Heart left ventricle (tissue), 16 donors: ENCODE data around the gene ANGPTL2. TPM values are rescaled to one million over a fixed set of nuclear protein-coding genes. Genes with fewer than 3 reads are reported as not detected.

ENCODE experiments used
- ATAC-seq, 4 donors: fragments of 200-7000 bp; cut with Tn5 transposase; one replicate each; pipeline ENCODE4 v1.9.1; 2020 to 2022; ENCODE audit warnings: moderate library complexity in 4 of 4, mild to moderate bottlenecking in 3 of 4, moderate number of reproducible peaks in 1 of 4
- DNase-seq, 5 donors: peaks; one replicate each; pipeline ENCODE4 v3.0.0-alpha.2; 2020
- H3K27ac ChIP-seq, 12 donors: fragments of 200-600 bp; sonication (generic) in 4 of 12; one replicate each; pipeline versions ENCODE4 v1.5.0 to v1.8.0; 2016 to 2022; ENCODE audit warnings: mild to moderate bottlenecking in 2 of 12
- H3K27me3 ChIP-seq, 9 donors: fragments of 200-600 bp; sonication (generic) in 2 of 9; one replicate each; pipeline versions ENCODE4 v1.5.1 to v1.8.0; 2016 to 2022; ENCODE audit warnings: mild to moderate bottlenecking in 3 of 9
- H3K36me3 ChIP-seq, 9 donors: fragments of 200-600 bp; sonication (generic) in 2 of 9; one replicate each; pipeline versions ENCODE4 v1.5.0 to v1.8.0; 2018 to 2022; ENCODE audit warnings: mild to moderate bottlenecking in 2 of 9
- H3K4me1 ChIP-seq, 12 donors: fragments of 200-600 bp; sonication (generic) in 4 of 12; one replicate each; pipeline versions ENCODE4 v1.5.0 to v1.8.0; 2016 to 2022; ENCODE audit warnings: mild to moderate bottlenecking in 3 of 12
- H3K4me3 ChIP-seq, 12 donors: fragments of 200-600 bp; sonication (generic) in 4 of 12; one replicate each; pipeline versions ENCODE4 v1.5.0 to v1.8.0; 2017 to 2022; ENCODE audit warnings: mild to moderate bottlenecking in 9 of 12, moderate library complexity in 4 of 12
- H3K9me3 ChIP-seq, 12 donors: fragments of 200-600 bp; sonication (generic) in 4 of 12; one replicate each; pipeline versions ENCODE4 v1.5.0 to v1.8.0; 2016 to 2022; ENCODE audit warnings: mild to moderate bottlenecking in 1 of 12
- POLR2A ChIP-seq, 2 donors: fragments of 450-650 bp; IDR thresholded peaks; one replicate each; pipeline ENCODE4 v1.6.1; 2017; ENCODE audit warnings: antibody characterized with exemption in 2 of 2, mild to moderate bottlenecking in 2 of 2, moderate library complexity in 2 of 2
- WGBS, 4 donors: extraction: QIAGEN DNeasy Blood & Tissue Kit in 2 of 4; methylation state at CpG; one replicate each; pipeline versions ENCODE4 v1.1.5 to v1.1.7; 2013 to 2018; 5-methylcytosine and 5-hydroxymethylcytosine counted together
- intact Hi-C, 10 donors: fragments of 100-400 bp; cut with DNase I; formaldehyde crosslinking; loops; one replicate each; pipeline versions ENCODE4 v1.11.1 to v1.14.2; 2022
- polyA plus RNA-seq, 2 donors: library from polyadenylated mRNA; stranded (reverse); fragments of 200-250 nt; gene quantifications; one replicate each; pipeline ENCODE4 v1.2.3, GENCODE V29; 2013
- total RNA-seq, 9 donors: library from RNA; depleted of rRNA in 2 of 9; stranded (reverse); fragments of >200 nt in 2 of 9; fragmentation: NEBNext Ultra II Directional in 3 of 9; extraction: Animal tissue kit (Norgen Biotek cat#: 25700) in 3 of 9; gene quantifications; one replicate each; pipeline versions ENCODE4 v1.1.0 to v1.2.4, GENCODE V29; 2016 to 2023
- TF ChIP-seq, protein P1 (sequence below), 12 donors: fragments of 200-600 bp; sonication (generic) in 4 of 12; IDR thresholded peaks; one replicate each; pipeline versions ENCODE4 v1.5.0 to v1.8.0; 2018 to 2022; ENCODE audit warnings: antibody characterized with exemption in 12 of 12, mild to moderate bottlenecking in 5 of 12
- donor health status: ischemic (EF 13 %, LVEDD 7.1; RV severe dilation, severe dysfunction).
- donor health status: healthy with polysubstance abuse.
- donor health status: DM: no; HTN: yes; CAD: no.
- donor health status: DM: no; HTN: no; CAD: no.
- donor health status: ischemic (EF 25% LVEDD 6.9; RV normal size, moderate dysfunction).
- donor health status: ischemic (EF 25% LVEDD 5.7; RV mildly dilated, moderate dysfunction).
- donor health status: healthy.
- donor health status: DM: yes; HTN: yes; CAD: no.
- donor health status: ischemic (EF 35%, LVEDD 5.7; RV mildly dilated, moderate dysfunction).
- donor health status: nonischemic (EF 11% LVEDD 7.7; RV severe dilation, severe dysfunction).
- donor health status: DM: yes; HTN: yes; CAD: no.
- donor health status: PGD.
- donor health status: ischemic (EF 29% LVEDD 5.4; RV normal size, mild dysfunction).
- donor health status: nonischemic (EF 23%, LVEDD 6.1; RV moderate dilation, normal function).

The ANGPTL2 gene
- total and polyA plus RNA-seq, 11 donors = 17.0 to 92.5 (median 45.8) TPM

DNA sequence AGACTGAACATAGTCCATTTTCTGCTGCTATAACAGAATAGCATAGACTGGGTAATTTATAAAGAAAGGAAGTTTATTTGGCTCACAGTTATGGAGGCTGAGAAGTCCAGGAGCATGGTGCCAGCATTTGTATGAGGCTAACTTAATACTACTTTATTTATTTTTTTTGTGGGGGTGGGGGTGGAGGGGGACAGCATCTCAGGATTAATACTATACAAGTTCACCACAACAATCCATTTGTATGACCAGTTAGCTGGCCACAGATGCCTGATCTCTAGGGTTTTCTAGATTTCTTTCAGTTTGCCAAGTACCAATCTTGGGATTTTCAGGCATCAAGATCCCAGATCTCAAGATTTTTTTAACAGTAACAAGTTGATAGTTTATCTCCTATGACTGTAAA is 20.3 kb downstream of the ANGPTL2 start:
- no peaks in the 10 kb centered on the region for H3K27me3 ChIP-seq
- peaks cover 0 to 67% (median 33%) of the 10 kb centered on the region in 9 donors for H3K36me3 ChIP-seq
- H3K27ac ChIP-seq = peak overlapping the region in 2 of 12 donors; percentile 74 to 75
- H3K4me3 ChIP-seq = no peak overlapping the region
- H3K4me1 ChIP-seq = peaks cover 0 to 73% (median 41%) of the 10 kb centered on the region in 12 donors
- no peak for TF ChIP-seq POLR2A (IDR thresholded peaks at IDR 0.05)
- TF ChIP-seq, protein P1, sequence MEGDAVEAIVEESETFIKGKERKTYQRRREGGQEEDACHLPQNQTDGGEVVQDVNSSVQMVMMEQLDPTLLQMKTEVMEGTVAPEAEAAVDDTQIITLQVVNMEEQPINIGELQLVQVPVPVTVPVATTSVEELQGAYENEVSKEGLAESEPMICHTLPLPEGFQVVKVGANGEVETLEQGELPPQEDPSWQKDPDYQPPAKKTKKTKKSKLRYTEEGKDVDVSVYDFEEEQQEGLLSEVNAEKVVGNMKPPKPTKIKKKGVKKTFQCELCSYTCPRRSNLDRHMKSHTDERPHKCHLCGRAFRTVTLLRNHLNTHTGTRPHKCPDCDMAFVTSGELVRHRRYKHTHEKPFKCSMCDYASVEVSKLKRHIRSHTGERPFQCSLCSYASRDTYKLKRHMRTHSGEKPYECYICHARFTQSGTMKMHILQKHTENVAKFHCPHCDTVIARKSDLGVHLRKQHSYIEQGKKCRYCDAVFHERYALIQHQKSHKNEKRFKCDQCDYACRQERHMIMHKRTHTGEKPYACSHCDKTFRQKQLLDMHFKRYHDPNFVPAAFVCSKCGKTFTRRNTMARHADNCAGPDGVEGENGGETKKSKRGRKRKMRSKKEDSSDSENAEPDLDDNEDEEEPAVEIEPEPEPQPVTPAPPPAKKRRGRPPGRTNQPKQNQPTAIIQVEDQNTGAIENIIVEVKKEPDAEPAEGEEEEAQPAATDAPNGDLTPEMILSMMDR (IDR thresholded peaks at IDR 0.05) = no peak
- no peaks in the 10 kb centered on the region for H3K9me3 ChIP-seq
- intact Hi-C loops = no loop called here
- ATAC-seq = no peak
- no peak for DNase-seq

DNA sequence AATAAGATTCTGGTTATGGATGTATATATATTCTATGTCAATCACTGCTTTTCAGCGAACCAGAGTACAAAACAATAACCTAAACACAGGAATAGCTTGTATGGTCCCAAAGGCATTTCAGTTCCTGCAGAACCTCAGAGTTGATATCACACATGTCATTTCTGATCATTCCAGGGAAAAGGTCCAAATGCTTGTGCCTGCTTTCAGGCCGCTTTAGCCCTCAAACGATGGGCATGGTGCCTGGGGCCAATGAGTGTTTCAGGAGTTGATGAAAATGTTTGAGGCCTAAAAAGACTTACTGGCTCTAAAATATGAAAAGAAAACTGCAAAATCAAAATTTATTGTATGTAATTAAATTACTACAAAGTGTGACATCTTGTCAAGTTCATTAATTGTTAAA is 22.8 kb downstream of the ANGPTL2 start:
- H3K4me3 ChIP-seq = no peak overlapping the region
- WGBS, 4 donors = 35 to 48% (median 37%) methylated on average over 3 of the region's 3 CpGs
- H3K36me3 ChIP-seq = peaks cover 0 to 49% (median 18%) of the 10 kb centered on the region in 9 donors
- ATAC-seq (peak; percentile 27 to 68 (median 38)), DNase-seq (peak in 2 of 5 donors; percentile 55 to 56)
- H3K4me1 ChIP-seq = peaks cover 0 to 57% (median 43%) of the 10 kb centered on the region in 12 donors
- H3K9me3 ChIP-seq = no peaks in the 10 kb centered on the region
- intact Hi-C loops = no loop called here
- TF ChIP-seq, protein P1 (IDR thresholded peaks at IDR 0.05) = no peak
- peak overlapping the region in 11 of 12 donors; percentile 23 to 77 (median 68) for H3K27ac ChIP-seq
- no peaks in the 10 kb centered on the region for H3K27me3 ChIP-seq

DNA sequence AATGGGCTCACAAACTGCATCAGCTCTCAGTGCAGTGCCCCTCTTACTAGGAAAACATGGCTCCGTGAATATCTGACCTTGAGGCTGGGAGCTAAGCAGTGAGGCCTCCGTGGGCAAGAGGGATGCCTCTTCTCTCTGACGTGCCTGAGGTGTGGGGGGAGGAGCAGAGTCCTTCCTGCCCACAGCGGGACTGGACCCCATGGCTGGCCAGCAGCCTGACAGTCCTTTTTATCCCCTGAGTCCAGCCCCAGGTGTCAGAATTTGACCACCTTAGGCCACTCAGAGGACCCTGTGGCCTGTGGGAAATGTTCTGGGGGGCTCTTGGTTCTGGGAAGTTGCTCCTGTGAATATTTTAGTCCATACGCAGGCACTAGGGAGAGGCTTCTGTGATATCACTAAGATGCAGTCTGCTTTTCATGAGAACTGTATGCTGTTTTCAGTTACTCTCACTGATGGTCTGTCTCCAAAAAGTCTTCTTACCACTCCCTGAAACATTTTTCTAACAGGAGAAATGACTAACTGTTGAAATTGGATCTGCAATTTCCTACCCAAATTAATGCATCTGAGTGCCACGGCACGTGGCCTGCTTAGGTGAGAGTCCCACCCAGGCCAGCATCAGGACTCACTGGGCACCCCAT is 23.4 kb downstream of the ANGPTL2 start:
- Histone ChIP-seq H3K27ac (peak overlapping the region in 11 of 12 donors; percentile 23 to 77 (median 68)), H3K4me3 (no peak overlapping the region), H3K9me3 (no peaks in the 10 kb centered on the region), H3K4me1 (peaks cover 0 to 50% (median 38%) of the 10 kb centered on the region in 12 donors), H3K27me3 (no peaks in the 10 kb centered on the region), H3K36me3 (peaks cover 0 to 49% (median 18%) of the 10 kb centered on the region in 9 donors)
- ATAC-seq (peak; percentile 6 to 42 (median 36)), DNase-seq (no peak)
- TF ChIP-seq, protein P1 (IDR thresholded peaks at IDR 0.05) = no peak
- no peak for TF ChIP-seq POLR2A (IDR thresholded peaks at IDR 0.05)
- WGBS, 4 donors = 47 to 73% (median 57%) methylated on average over 3 to 7 of the region's 7 CpGs
- intact Hi-C loops = no loop called here

DNA sequence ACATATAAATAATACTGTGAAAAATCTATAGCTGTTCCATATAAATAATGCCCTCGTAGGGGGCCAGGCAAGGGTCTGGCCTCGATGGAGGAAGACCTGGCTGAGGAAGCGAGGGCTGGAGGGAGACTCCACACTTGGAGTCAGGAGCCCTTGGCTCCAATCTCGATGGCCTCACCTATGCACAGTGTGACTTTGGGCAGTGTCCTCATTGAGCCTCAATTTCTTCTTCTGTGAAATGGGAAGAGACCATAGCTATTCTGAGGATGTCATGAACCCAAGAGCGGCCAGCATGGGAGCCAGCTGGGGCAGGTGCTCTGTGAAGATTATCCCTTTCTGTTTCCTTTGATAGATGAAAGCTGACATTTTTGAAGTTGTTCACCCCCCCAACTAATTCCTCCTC is 24.8 kb downstream of the ANGPTL2 start:
- no peaks in the 10 kb centered on the region for H3K9me3 ChIP-seq
- H3K27ac ChIP-seq = peak overlapping the region in 1 of 12 donors; percentile 69
- intact Hi-C loops = no loop called here
- H3K36me3 ChIP-seq = peaks cover 0 to 54% (median 21%) of the 10 kb centered on the region in 9 donors
- TF ChIP-seq, protein P1 (IDR thresholded peaks at IDR 0.05) = no peak
- TF ChIP-seq POLR2A (IDR thresholded peaks at IDR 0.05) = no peak
- H3K4me1 ChIP-seq = peaks cover 0 to 39% (median 27%) of the 10 kb centered on the region in 12 donors
- DNase-seq (no peak), ATAC-seq (no peak)
- no peak overlapping the region for H3K4me3 ChIP-seq
- 93 to 98% (median 96%) methylated on average over 5 of the region's 5 CpGs for WGBS, 4 donors
- no peaks in the 10 kb centered on the region for H3K27me3 ChIP-seq
